GM13976 (cell line): ENCODE results near the gene TSPOAP1.

Source experiments
- DNase-seq: peaks from one replicate; pipeline ENCODE4 v3.0.0; 2012; ENCODE audit warnings: low spot score
- in situ Hi-C: fragments of 300-500 bp; cut with MboI; formaldehyde crosslinking; loops from one replicate; pipeline ENCODE4 v1.12.0; 2022; ENCODE audit warnings: low sequenced_read_pairs, mixed read lengths, inconsistent platforms; ENCODE audit not compliant: unreplicated experiment
- TF ChIP-seq, protein P1 (sequence below): IDR thresholded peaks from 2 replicates; pipeline ENCODE4 v1.5.1; 2012; ENCODE audit warnings: borderline replicate concordance, mild to moderate bottlenecking; ENCODE audit not compliant: insufficient read depth; ENCODE audit errors: extremely low read depth, missing control alignments, control extremely low read depth

Gene TSPOAP1

DNA sequence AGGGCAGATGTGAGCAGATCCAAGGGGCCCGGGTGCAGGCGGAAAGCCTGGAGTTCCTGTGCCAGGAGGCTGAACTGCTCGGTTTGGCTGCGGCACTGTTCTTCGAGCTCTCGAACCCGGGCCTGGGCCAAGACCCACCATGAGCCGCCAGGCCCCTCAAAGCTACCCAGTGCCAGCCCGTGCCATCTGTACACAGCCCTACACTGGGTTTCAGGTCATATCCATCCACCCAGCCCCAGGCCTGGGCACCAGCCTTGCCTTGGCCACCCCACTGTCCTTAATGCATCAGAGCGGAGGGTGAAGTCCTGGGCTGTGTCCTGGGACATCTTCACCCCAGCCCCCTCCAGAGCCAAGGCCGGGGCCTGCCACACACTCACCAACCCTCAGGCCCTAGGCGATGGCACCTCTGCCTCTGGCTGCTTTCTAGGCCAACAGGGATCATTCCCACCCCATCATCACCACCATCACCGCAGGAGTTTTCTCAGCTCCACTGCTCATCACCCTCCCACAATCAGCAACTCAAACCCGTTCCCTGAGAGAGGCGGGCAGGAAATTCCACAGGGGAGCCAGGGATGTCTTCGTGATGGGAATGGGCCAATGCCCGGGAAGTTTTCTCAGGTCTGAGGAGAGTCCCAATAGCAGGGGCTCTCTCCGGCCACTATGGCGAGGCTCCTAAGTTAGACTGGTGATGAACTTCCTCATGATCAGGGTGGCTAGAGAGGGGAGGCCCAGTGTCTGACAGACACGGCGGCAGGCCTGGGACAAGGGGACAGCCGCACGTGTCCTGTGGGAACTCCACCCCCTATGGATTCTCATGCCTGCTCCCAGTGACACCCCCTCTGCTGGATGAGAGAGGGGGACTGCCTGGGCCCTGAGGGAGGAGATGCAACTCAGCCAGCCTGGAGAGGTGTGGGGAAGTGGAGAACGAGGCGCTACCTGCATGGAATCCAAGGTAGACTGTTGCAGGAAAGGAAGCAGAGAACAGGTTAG, 9.1 kb downstream of the TSPOAP1 start:
- DNase-seq = no peak
- TF ChIP-seq, protein P1, sequence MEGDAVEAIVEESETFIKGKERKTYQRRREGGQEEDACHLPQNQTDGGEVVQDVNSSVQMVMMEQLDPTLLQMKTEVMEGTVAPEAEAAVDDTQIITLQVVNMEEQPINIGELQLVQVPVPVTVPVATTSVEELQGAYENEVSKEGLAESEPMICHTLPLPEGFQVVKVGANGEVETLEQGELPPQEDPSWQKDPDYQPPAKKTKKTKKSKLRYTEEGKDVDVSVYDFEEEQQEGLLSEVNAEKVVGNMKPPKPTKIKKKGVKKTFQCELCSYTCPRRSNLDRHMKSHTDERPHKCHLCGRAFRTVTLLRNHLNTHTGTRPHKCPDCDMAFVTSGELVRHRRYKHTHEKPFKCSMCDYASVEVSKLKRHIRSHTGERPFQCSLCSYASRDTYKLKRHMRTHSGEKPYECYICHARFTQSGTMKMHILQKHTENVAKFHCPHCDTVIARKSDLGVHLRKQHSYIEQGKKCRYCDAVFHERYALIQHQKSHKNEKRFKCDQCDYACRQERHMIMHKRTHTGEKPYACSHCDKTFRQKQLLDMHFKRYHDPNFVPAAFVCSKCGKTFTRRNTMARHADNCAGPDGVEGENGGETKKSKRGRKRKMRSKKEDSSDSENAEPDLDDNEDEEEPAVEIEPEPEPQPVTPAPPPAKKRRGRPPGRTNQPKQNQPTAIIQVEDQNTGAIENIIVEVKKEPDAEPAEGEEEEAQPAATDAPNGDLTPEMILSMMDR = no peak
- in situ Hi-C loops = loop anchor here (10.0 kb wide), 1 partner anchor 105 kb away; no protein-coding TSS in a partner anchor

DNA sequence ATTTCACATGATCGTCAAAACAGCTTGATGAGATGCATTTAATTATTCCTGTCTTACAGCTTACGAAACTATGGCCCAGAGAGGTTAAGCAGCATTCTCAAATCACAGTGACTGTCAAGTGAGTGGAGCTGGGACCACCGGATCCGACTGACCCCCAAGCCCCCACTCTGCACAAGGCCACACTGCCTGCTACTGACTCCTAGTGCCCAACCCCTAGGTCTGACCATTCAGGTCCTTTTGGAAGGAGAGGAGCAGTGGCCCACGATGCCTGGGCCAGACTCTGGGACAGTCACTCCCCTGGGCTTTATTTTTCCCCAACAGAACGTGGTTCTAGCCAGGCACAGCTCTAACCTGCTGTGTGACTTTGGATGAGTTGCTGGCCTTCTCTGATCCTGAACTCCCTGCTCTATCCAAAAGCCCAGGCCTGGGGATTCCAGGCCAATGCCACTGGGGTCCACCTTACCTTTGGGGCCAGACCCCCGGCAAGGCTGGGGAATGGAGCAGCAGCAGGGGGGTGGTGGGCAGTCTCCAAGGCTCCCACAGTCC, 9.9 kb downstream of the TSPOAP1 start:
- in situ Hi-C loops = loop anchor here (10.0 kb wide), 1 partner anchor 106 kb away; no protein-coding TSS in a partner anchor
- DNase-seq = no peak
- TF ChIP-seq, protein P1 = no peak

DNA sequence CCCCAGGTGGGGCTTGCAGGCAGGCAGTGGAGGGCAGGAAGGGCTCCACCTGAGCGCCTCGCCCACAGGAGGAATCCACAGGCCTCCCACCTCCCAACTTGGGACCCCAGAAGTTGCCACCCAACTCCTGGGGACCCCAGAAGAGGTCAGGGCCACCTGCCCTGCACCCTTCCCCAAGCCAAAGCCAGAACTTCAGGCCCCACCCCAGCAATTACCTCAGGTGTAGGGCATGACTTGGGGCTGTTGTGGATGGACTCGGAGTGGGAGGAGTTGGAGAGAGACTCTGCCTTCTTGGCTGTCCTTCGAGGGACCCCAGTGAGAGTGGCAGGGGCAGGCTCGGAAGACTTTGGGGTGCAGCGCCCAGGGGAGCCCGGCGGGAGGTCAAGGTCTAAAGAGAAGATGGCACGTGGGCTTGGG, 10.5 kb downstream of the TSPOAP1 start:
- in situ Hi-C loops = loop anchor here (10.0 kb wide), 1 partner anchor 107 kb away; no protein-coding TSS in a partner anchor
- TF ChIP-seq, protein P1 = no peak
- no peak for DNase-seq

DNA sequence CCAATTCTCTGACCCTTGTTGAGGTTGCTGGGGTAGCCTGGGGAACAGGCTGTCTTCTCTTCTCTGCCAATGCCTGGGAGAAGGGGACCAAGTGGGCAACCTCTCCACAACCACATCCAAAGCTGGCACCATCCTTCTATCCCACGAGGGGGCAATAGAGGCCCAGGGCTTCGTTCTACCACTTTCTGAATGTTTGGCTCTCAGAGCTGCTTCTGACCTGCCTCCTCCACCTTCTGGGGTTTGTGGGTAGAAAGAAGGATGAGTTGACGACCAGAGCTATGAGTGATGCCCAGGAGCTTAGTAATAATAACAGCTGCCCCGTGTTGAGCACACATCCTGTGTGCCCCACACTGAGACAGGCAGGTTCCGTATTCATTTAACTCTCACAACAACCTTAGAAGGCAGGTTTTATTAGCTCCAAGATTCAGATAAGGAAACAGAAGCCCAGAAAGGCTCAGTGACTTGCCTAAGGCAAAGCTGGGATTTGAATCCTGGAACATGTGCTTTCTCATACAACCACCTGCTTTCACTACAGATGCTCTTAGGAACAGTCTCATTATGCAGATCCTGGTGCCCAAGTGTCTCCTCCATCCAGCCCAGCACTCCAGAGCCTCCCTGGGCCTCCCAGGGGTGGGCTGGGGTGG, 11.1 kb downstream of the TSPOAP1 start:
- peak; percentile 81 for DNase-seq
- TF ChIP-seq, protein P1 = peak; percentile 46
- in situ Hi-C loops = loop anchor here (10.0 kb wide), 1 partner anchor 107 kb away; no protein-coding TSS in a partner anchor

DNA sequence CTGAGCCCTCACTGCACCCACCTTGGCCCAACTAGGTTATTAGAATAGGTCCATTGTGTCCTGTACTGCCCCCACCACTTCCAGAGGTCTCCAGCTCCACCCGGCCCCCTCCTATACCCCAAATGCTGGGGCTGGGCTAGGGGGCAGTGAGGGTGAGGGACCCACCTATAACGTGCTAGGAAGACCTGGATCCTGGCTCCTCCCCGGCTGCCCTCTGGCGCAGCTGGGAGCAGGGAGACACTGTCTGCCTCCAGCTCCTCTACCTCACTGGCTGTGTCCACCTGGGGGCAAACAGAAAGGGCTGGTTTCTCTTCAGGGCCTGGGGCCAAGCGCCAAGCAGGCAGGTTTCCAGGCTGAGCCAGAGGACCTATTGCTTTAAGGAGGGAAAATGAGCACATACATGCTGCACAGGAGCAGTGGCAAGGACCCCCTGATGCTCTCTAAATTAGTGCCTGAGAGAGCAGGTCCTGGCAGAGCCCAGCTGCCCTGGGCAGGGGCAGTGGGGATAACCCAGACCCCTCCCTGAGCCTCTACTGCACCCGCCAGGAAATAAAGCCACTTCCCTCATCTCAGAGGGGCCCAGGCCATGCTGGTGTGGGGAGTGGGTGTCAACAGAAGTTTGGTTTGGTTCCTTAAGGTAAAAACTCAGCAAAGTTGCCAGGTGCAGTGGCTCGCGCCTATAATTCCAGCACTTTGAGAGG, 12.2 kb downstream of the TSPOAP1 start:
- in situ Hi-C loops = loop anchor here (10.0 kb wide), 1 partner anchor 108 kb away; no protein-coding TSS in a partner anchor
- DNase-seq = no peak
- TF ChIP-seq, protein P1 = no peak
